ENCODE results near the gene ARHGAP4. TPM values are rescaled to one million over a fixed set of nuclear protein-coding genes. Genes with fewer than 3 reads are reported as not detected.

The ARHGAP4 gene
- total RNA-seq, 1 donor from 2014 or later, result 3.1 TPM

- Mint-ChIP-seq H3K4me1 (ENCODE audit: low read depth) (peaks cover 59% of the 10 kb centered on the region), H3K4me3 (ENCODE audit: unreplicated experiment) (peak overlapping the region; percentile 100)
- TF ChIP-seq CTCF (IDR thresholded peaks at IDR 0.05), result no peak
Observed at GRCh38 chrX:153969904-153970356, 43.9 kb upstream of the ARHGAP4 start.

GRCh38 chrX:153969125-153969903, 43.2 kb upstream of the ARHGAP4 start:
- Mint-ChIP-seq H3K27ac (ENCODE audit: unreplicated experiment) (peak overlapping the region; percentile 100), H3K27me3 (ENCODE audit: low read depth) (no peaks in the 10 kb centered on the region), H3K4me1 (ENCODE audit: low read depth) (peaks cover 53% of the 10 kb centered on the region), H3K36me3 (ENCODE audit: low read depth) (no peaks in the 10 kb centered on the region), H3K9me3 (ENCODE audit: low read depth) (no peaks in the 10 kb centered on the region), H3K4me3 (ENCODE audit: unreplicated experiment) (peak overlapping the region; percentile 100)
- TF ChIP-seq CTCF (IDR thresholded peaks at IDR 0.05), result no peak
- DNase-seq (ENCODE audit: low spot score), result no peak

More at GRCh38 chrX:153969904-153970356, 43.9 kb upstream of the ARHGAP4 start:
- no peaks in the 10 kb centered on the region for H3K9me3 Mint-ChIP-seq (ENCODE audit: low read depth)
- no peaks in the 10 kb centered on the region for H3K36me3 Mint-ChIP-seq (ENCODE audit: low read depth)
- DNase-seq (ENCODE audit: low spot score), result no peak
- H3K27ac Mint-ChIP-seq (ENCODE audit: unreplicated experiment), result peak overlapping the region; percentile 100
- no peaks in the 10 kb centered on the region for H3K27me3 Mint-ChIP-seq (ENCODE audit: low read depth)

GRCh38 chrX:153968754-153969124, 42.7 kb upstream of the ARHGAP4 start:
- peak overlapping the region; percentile 100 for H3K27ac Mint-ChIP-seq (ENCODE audit: unreplicated experiment)
- no peaks in the 10 kb centered on the region for H3K9me3 Mint-ChIP-seq (ENCODE audit: low read depth)
- H3K36me3 Mint-ChIP-seq (ENCODE audit: low read depth), result no peaks in the 10 kb centered on the region
- TF ChIP-seq CTCF (IDR thresholded peaks at IDR 0.05), result peak; percentile 49
- H3K4me3 Mint-ChIP-seq (ENCODE audit: unreplicated experiment), result peak overlapping the region; percentile 100
- DNase-seq (ENCODE audit: low spot score), result no peak
- peaks cover 48% of the 10 kb centered on the region for H3K4me1 Mint-ChIP-seq (ENCODE audit: low read depth)
- H3K27me3 Mint-ChIP-seq (ENCODE audit: low read depth), result no peaks in the 10 kb centered on the region

GRCh38 chrX:153968255-153968654, 42.2 kb upstream of the ARHGAP4 start:
- TF ChIP-seq CTCF (IDR thresholded peaks at IDR 0.05), result no peak
- Mint-ChIP-seq H3K27me3 (ENCODE audit: low read depth) (no peaks in the 10 kb centered on the region), H3K36me3 (ENCODE audit: low read depth) (no peaks in the 10 kb centered on the region), H3K4me3 (ENCODE audit: unreplicated experiment) (peak overlapping the region; percentile 100), H3K9me3 (ENCODE audit: low read depth) (no peaks in the 10 kb centered on the region), H3K4me1 (ENCODE audit: low read depth) (peaks cover 43% of the 10 kb centered on the region), H3K27ac (ENCODE audit: unreplicated experiment) (peak overlapping the region; percentile 100)
- no peak for DNase-seq (ENCODE audit: low spot score)

- peak overlapping the region; percentile 100 for H3K27ac Mint-ChIP-seq (ENCODE audit: unreplicated experiment)
- peaks cover under 1% of the 10 kb centered on the region for H3K36me3 Mint-ChIP-seq (ENCODE audit: low read depth)
- no peaks in the 10 kb centered on the region for H3K9me3 Mint-ChIP-seq (ENCODE audit: low read depth)
- no peak for TF ChIP-seq CTCF (IDR thresholded peaks at IDR 0.05)
- peak overlapping the region; percentile 100 for H3K4me3 Mint-ChIP-seq (ENCODE audit: unreplicated experiment)
- DNase-seq (ENCODE audit: low spot score), result no peak
- no peaks in the 10 kb centered on the region for H3K27me3 Mint-ChIP-seq (ENCODE audit: low read depth)
- peaks cover 39% of the 10 kb centered on the region for H3K4me1 Mint-ChIP-seq (ENCODE audit: low read depth)
Observed at GRCh38 chrX:153967536-153968224, 41.6 kb upstream of the ARHGAP4 start.

Data from chondrocyte (in vitro differentiated cells).